GM06990 (cell line): ENCODE results near the gene ATG101.

Experiments used
- DNase-seq: peaks from one replicate; pipeline ENCODE4 v3.0.0-alpha.2; 2011; ENCODE audit not compliant: insufficient read length; ENCODE audit errors: extremely low read depth
- H3K27me3 ChIP-seq: replicated peaks from 2 replicates; pipeline ENCODE4 v1.6.0; 2011; ENCODE audit warnings: low read length; ENCODE audit not compliant: control insufficient read depth, insufficient read depth
- H3K36me3 ChIP-seq: 2 replicates; pipeline ENCODE4 v1.5.1; 2011; ENCODE audit warnings: low read length; ENCODE audit not compliant: control insufficient read depth, insufficient read depth
- H3K4me3 ChIP-seq: replicated peaks from 2 replicates; pipeline ENCODE4 v1.5.1; 2011; ENCODE audit warnings: low read depth, mild to moderate bottlenecking, control low read depth, low read length
- CTCF ChIP-seq: IDR thresholded peaks from 2 replicates; pipeline ENCODE4 v1.5.1; 2011; ENCODE audit warnings: low read length, control low read depth, mild to moderate bottlenecking, inconsistent platforms; ENCODE audit not compliant: insufficient read depth, poor library complexity, severe bottlenecking

ATG101 gene

DNA sequence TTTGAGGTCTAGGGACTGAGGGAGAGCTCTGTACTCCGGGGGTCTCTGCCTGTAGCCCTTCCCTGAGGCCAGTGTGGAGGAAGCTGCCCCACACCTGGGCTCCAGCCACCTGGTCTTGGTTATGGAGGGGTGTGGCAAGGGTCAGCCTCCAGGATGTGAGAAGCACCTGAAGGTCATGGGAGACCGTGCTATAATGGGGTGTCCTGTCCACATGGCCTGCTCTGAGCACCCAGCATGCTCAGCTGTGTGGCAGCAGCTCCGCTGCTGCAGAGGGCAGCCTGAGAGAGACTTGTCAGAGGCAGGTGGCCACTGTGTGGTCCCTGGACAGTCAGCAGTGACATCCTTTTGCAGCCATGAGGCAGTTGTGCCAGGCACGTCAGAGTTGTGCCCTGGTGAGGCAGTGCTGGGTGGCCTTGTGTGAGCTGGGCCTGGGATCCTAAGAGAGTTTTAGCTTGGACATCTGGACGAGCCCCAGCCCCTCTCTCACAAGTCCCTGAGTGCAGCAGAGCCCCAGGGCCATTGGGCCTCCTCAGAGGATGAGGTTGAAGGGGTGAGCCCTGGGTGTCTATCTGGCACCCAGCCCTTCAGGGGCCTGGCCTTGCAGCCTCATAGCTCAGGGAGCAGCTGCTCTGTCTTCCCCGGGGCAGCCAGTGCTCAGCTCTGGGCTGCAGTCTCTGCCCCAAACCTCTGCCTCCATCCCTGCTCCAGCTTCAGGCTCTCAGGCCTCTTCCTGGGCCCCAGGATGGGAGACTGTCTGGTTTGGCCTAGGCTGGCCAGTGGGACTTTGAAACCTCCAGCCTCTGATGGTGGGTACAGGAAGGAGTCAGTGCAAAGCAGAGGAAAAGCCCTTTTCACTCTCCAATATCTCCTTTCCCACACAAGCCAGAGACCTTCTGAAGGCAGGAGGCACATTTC is 7.4 kb upstream of the ATG101 start:
- no peak for TF ChIP-seq CTCF
- Histone ChIP-seq H3K4me3 (no peak overlapping the region), H3K36me3 (no peaks in the 10 kb centered on the region), H3K27me3 (no peaks in the 10 kb centered on the region; the same call in 1 of the 2 replicates)
- no peak for DNase-seq

DNA sequence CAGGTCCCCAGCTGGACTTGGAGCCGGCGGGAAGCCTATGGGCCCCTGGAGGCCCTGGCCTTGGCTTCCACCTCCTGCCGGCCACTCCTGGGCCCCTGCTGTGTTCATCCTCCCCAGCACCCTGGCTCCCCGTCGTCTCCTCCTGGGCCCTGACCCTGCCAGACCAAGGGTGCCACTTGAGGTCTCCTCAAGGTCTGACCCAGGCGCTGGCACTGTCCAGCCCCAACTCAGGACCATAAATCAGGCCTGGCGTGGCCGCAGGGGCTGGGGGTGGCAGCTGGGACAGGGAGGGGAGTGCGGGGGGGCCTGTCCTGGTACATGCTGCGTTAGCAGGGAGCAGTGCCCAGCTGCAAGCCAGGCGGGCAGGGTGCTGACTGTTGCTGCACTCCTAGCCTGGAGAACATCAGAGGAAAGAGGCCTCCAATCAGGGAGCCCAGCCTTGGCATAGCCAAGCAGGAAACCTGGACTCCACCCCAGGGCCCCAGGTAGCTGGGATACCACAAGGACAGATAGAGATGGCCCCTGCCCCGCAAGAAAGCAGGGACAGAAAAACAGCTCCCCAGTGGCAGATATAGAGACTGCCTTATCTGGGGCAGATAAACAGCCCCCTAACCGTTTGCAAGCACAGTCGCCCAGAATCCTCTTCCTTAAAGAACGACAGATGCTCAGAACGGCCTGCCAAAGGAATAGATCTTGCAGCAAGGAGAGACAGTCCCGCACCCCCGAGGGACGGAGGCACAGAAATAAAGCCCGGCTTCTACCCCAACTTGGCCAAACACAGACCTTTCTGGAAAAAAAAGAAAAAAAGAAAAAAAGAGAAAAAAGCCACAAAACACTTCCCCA is 6.5 kb upstream of the ATG101 start:
- TF ChIP-seq CTCF, result no peak
- Histone ChIP-seq H3K4me3 (no peak overlapping the region), H3K27me3 (no peaks in the 10 kb centered on the region; the same call in 1 of the 2 replicates), H3K36me3 (no peaks in the 10 kb centered on the region)
- no peak for DNase-seq

- Histone ChIP-seq H3K4me3 (no peak overlapping the region), H3K36me3 (no peaks in the 10 kb centered on the region), H3K27me3 (no peaks in the 10 kb centered on the region; the same call in 1 of the 2 replicates)
- TF ChIP-seq CTCF, result no peak
- DNase-seq, result no peak
Measured at GRCh38 chr12:52063981-52064649, 5.7 kb upstream of the ATG101 start.

- no peak for TF ChIP-seq CTCF
Measured at GRCh38 chr12:52066346-52067080, 3.3 kb upstream of the ATG101 start.

DNA sequence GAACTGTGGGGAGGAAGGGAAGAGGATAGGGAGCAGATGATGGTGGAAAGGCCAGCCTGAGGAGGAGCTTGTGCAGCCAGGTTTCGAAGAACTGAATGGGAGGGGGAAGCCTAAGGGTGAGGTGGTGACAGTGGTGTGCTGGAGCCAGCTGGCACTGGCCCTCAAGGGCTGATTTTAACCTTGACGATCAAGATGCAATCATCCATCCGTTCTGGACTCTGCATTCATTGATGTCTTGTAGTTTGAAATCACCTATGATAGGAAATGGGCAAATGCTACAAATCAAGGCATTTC is 2.8 kb upstream of the ATG101 start:
- H3K27me3 ChIP-seq, result no peaks in the 10 kb centered on the region; the same call in 1 of the 2 replicates

More at GRCh38 chr12:52066346-52067080, 3.3 kb upstream of the ATG101 start:
- no peak for DNase-seq
- H3K27me3 ChIP-seq, result no peaks in the 10 kb centered on the region; the same call in 1 of the 2 replicates
- H3K36me3 ChIP-seq, result no peaks in the 10 kb centered on the region
- no peak overlapping the region for H3K4me3 ChIP-seq

More for the DNA sequence above, 2.8 kb upstream of the ATG101 start:
- Histone ChIP-seq H3K4me3 (no peak overlapping the region), H3K36me3 (no peaks in the 10 kb centered on the region)
- TF ChIP-seq CTCF, result no peak
- no peak for DNase-seq
